Measurements from ENCODE around the gene CEP135. TPM values are rescaled to one million over a fixed set of nuclear protein-coding genes. Genes with fewer than 3 reads are reported as not detected.

Gene CEP135
- total and polyA plus RNA-seq, 2 donors (not counting 3 experiments of a cell fraction or from before 2014, with no cell fraction given): 2.8 to 15.3 TPM

- intact Hi-C loops (cut with micrococcal nuclease): loop anchor here (1.0 to 10.0 kb wide), 4 partner anchors 82 to 786 kb away; partner anchors contain the start of gene CEP135
- POLR2A ChIA-PET: no interaction called here
- DNase-seq (ENCODE audit: low read depth, low spot score): peak; percentile 46
Measured at GRCh38 chr4:56048702-56049431, 100.1 kb downstream of the CEP135 start.

More at GRCh38 chr4:56048702-56049431, 100.1 kb downstream of the CEP135 start:
- Histone ChIP-seq H2AFZ (ENCODE audit: low read depth, low read length) (peak overlapping the region; percentile 89), H3K9ac (replicated peaks; ENCODE audit: extremely low read depth, insufficient read depth, low read length) (peak overlapping the region; percentile 32), H3K27ac (ENCODE audit: insufficient read depth, low read depth, low read length) (peak overlapping the region; percentile 26), H3K4me1 (ENCODE audit: control insufficient read depth, extremely low read depth, insufficient read depth, low read length) (peaks cover 6% of the 10 kb centered on the region), H3K4me2 (ENCODE audit: insufficient read depth, low read length) (peak overlapping the region; percentile 78), H3K27me3 (ENCODE audit: control insufficient read depth in 2 of 2, insufficient read depth in 2 of 2, low read length in 2 of 2) (peaks cover 3 to 4% of the 10 kb centered on the region in 2 experiments), H3K9me3 (replicated peaks; ENCODE audit: control insufficient read depth, insufficient read depth, low read length) (no peaks in the 10 kb centered on the region), H4K20me1 (replicated peaks; ENCODE audit: control insufficient read depth, extremely low read depth, insufficient read depth, low read length) (no peaks in the 10 kb centered on the region), H3K9me1 (replicated peaks; ENCODE audit: control insufficient read depth, extremely low read depth, insufficient read depth, low read length) (peaks cover 2% of the 10 kb centered on the region), H3K79me2 (ENCODE audit: control insufficient read depth, insufficient read depth, low read length) (no peaks in the 10 kb centered on the region), H3K4me3 (replicated peaks in 1 of 3; ENCODE audit: insufficient read depth in 1 of 3, low read depth in 1 of 3, low read length in 3 of 3) (peak overlapping the region; percentile 61 to 87 (median 73)), H3K36me3 (ENCODE audit: control insufficient read depth in 2 of 2, extremely low read depth in 1 of 2, insufficient read depth in 2 of 2, low read length in 2 of 2) (no peaks in the 10 kb centered on the region)
- CTCF ChIA-PET: interaction anchor here (1.0 to 2.0 kb wide), 4 partner anchors 12 to 788 kb away, joined by 4 to 19 read pairs (median 4); partner anchors contain the start of gene CEP135
- dilution Hi-C loops (cut with MboI; ENCODE audit: extremely low pct_ligation_motif_present, low sequenced_read_pairs): no loop called here
- TF ChIP-seq JUN (IDR thresholded peaks at IDR 0.05; ENCODE audit: borderline replicate concordance, insufficient read depth, insufficient read length, low read depth) (no peak), GATA2 (IDR thresholded peaks at IDR 0.05; ENCODE audit: insufficient read depth, insufficient read length, low read depth, low read length) (no peak), POLR2A (IDR thresholded peaks at IDR 0.05; ENCODE audit: low read depth, low read length) (no peak), POLR2AphosphoS5 (IDR thresholded peaks at IDR 0.05; ENCODE audit: insufficient read depth, low read depth, low read length) (peak; percentile 29), MYC (IDR thresholded peaks at IDR 0.05; ENCODE audit: low read depth, low read length) (peak; percentile 42), FOS (IDR thresholded peaks at IDR 0.05; ENCODE audit: borderline replicate concordance, insufficient read depth, low read length) (no peak)
- TF ChIP-seq, protein P1, sequence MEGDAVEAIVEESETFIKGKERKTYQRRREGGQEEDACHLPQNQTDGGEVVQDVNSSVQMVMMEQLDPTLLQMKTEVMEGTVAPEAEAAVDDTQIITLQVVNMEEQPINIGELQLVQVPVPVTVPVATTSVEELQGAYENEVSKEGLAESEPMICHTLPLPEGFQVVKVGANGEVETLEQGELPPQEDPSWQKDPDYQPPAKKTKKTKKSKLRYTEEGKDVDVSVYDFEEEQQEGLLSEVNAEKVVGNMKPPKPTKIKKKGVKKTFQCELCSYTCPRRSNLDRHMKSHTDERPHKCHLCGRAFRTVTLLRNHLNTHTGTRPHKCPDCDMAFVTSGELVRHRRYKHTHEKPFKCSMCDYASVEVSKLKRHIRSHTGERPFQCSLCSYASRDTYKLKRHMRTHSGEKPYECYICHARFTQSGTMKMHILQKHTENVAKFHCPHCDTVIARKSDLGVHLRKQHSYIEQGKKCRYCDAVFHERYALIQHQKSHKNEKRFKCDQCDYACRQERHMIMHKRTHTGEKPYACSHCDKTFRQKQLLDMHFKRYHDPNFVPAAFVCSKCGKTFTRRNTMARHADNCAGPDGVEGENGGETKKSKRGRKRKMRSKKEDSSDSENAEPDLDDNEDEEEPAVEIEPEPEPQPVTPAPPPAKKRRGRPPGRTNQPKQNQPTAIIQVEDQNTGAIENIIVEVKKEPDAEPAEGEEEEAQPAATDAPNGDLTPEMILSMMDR (IDR thresholded peaks at IDR 0.05; ENCODE audit: extremely low read depth in 1 of 2, insufficient read depth in 1 of 2, low read depth in 1 of 2, low read length in 2 of 2): peak; percentile 31 to 51
- TF ChIP-seq, protein P2, sequence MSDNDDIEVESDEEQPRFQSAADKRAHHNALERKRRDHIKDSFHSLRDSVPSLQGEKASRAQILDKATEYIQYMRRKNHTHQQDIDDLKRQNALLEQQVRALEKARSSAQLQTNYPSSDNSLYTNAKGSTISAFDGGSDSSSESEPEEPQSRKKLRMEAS (IDR thresholded peaks at IDR 0.05; ENCODE audit: insufficient read depth, insufficient read length): no peak
- no peak for FAIRE-seq
- no TSS peak for BruUV-seq (replicated peaks)
